ENCODE measurements around the gene TSPAN2.

The TSPAN2 gene

DNA sequence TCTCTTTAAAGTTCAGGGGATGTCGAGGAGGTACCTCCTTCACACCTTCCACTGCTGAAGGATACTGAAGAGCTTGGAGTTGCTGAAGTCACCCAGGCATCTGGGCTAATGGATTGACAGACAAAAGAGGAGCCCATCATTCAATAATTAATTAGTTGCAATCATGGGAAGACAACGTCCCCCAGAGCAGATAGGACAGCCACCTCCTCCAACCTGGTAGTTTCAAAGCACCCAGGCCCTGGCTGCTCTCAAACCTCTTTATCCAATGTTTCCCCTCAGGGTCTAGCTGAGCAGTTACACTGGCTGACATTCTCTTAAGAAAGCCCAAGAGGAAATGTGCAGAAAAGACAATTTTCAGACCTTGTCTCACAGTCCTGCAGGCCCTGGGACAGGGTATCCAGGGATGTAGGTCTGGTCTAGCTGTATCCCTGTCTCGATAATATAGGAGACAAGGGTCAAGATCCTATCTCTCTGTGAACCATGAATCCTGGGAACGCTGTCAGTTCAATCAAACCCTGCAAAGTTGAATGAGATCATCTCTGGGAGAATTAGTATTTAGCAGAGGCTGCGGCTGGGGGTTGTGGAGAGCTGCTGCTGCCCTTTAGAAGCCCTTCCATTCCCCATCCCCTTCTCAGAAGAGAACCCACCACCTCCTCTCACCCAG lies 1.1 kb downstream of the TSPAN2 start:
- Histone ChIP-seq H3K4me3 (ENCODE audit: low read length) (peak overlapping the region; percentile 87), H3K4me1 (ENCODE audit: insufficient read depth, low read length) (peaks cover 14% of the 10 kb centered on the region), H3K36me3 (ENCODE audit: insufficient read depth, low read depth, low read length) (no peaks in the 10 kb centered on the region), H3K27ac (ENCODE audit: low read length) (no peak overlapping the region), H3K9ac (ENCODE audit: low read depth, low read length) (peak overlapping the region; percentile 85; the same call in 1 of the 2 replicates), H3K27me3 (ENCODE audit: insufficient read depth, low read length) (peaks cover 20% of the 10 kb centered on the region), H3K9me3 (ENCODE audit: insufficient read depth, low read depth, low read length) (no peaks in the 10 kb centered on the region)

DNA sequence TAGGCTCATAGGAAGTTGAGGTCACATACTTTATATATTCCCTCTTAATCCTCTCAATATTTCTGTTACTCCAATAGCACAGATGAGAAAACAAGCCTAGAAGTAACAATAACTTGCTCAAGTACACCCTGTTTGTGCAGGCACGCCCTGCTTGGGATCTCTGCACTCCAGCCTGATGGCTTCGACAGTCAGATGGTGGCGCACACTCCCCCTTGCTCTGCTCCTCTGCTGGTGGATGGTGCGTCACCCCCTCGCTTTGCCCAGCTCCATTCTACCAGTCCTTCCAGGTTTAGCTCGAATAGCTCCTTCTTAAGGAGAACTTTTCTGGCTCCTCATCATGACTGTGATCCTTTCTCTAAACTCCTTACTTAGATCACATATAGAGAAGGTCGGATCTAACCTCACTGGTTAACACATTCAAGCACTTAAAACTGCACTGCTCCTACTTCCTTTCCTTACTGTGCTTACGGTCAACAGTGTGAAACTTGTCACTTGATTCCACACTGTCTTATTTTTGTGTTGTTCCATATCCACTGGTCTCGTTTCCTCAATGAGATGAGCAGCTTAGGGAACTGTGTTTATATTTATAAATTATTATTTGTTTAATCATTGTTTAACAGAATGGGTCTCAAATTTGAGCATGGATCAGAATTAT lies 3.0 kb downstream of the TSPAN2 start:
- Histone ChIP-seq H3K27me3 (ENCODE audit: insufficient read depth, low read length) (peaks cover 20% of the 10 kb centered on the region), H3K4me1 (ENCODE audit: insufficient read depth, low read length) (peaks cover 21% of the 10 kb centered on the region), H3K4me3 (ENCODE audit: low read length) (no peak overlapping the region), H3K36me3 (ENCODE audit: insufficient read depth, low read depth, low read length) (no peaks in the 10 kb centered on the region), H3K27ac (ENCODE audit: low read length) (no peak overlapping the region), H3K9me3 (ENCODE audit: insufficient read depth, low read depth, low read length) (no peaks in the 10 kb centered on the region), H3K9ac (ENCODE audit: low read depth, low read length) (no peak overlapping the region)

- Histone ChIP-seq H3K36me3 (ENCODE audit: insufficient read depth, low read depth, low read length) (no peaks in the 10 kb centered on the region), H3K27me3 (ENCODE audit: insufficient read depth, low read length) (peaks cover 15% of the 10 kb centered on the region), H3K27ac (ENCODE audit: low read length) (no peak overlapping the region), H3K4me1 (ENCODE audit: insufficient read depth, low read length) (peaks cover 17% of the 10 kb centered on the region), H3K9ac (ENCODE audit: low read depth, low read length) (no peak overlapping the region), H3K4me3 (ENCODE audit: low read length) (no peak overlapping the region), H3K9me3 (ENCODE audit: insufficient read depth, low read depth, low read length) (no peaks in the 10 kb centered on the region)
Measured at GRCh38 chr1:115084902-115085511, 4.3 kb downstream of the TSPAN2 start.

DNA sequence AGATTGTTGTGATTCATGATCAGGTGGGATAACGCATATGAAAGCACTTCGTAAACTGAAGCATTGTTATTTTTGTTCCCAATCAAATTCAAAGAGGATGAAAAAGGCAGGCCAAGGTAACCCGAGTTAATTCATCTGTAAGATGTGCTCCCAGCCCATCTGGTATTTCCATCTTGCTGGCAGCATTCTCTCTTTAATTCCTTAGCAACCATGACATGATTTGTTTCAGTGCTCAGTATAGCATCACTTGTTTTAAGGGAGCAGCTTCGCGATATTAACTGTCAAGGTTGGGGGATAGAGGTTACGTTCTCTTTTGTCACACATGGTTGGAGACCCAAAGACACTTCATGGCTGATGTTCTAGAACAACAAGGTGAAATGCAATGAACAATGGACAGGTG lies 6.4 kb downstream of the TSPAN2 start:
- Histone ChIP-seq H3K4me1 (ENCODE audit: insufficient read depth, low read length) (peaks cover 16% of the 10 kb centered on the region), H3K27me3 (ENCODE audit: insufficient read depth, low read length) (peaks cover 2% of the 10 kb centered on the region; the same call in 1 of the 2 replicates), H3K27ac (ENCODE audit: low read length) (no peak overlapping the region), H3K9me3 (ENCODE audit: insufficient read depth, low read depth, low read length) (no peaks in the 10 kb centered on the region), H3K4me3 (ENCODE audit: low read length) (no peak overlapping the region), H3K36me3 (ENCODE audit: insufficient read depth, low read depth, low read length) (no peaks in the 10 kb centered on the region), H3K9ac (ENCODE audit: low read depth, low read length) (no peak overlapping the region)

GRCh38 chr1:115078708-115079107 lies 10.6 kb downstream of the TSPAN2 start:
- no peaks in the 10 kb centered on the region for H3K9me3 ChIP-seq (ENCODE audit: insufficient read depth, low read depth, low read length)
- H3K4me1 ChIP-seq (ENCODE audit: insufficient read depth, low read length) = peaks cover 11% of the 10 kb centered on the region
- H3K27me3 ChIP-seq (ENCODE audit: insufficient read depth, low read length) = no peaks in the 10 kb centered on the region
- H3K27ac ChIP-seq (ENCODE audit: low read length) = no peak overlapping the region
- no peaks in the 10 kb centered on the region for H3K36me3 ChIP-seq (ENCODE audit: insufficient read depth, low read depth, low read length)
- no peak overlapping the region for H3K9ac ChIP-seq (ENCODE audit: low read depth, low read length)
- no peak overlapping the region for H3K4me3 ChIP-seq (ENCODE audit: low read length)

DNA sequence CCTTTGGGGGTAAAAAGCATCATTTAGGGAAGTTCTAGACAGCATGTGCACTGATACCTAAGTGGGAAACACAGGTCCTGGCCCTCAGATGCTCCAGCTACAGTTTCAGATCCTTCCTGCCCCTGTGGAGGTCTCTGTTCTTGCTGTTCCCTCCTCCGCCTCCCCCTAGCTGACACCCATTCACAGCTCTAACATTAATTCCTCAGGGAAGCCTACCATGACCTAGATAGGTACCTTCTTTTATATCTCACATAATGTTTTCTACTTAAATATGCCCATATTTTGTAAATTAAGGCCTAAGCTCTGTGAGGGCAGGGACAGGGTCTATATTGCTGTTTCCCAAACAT lies 11.3 kb downstream of the TSPAN2 start:
- Histone ChIP-seq H3K27me3 (ENCODE audit: insufficient read depth, low read length) (no peaks in the 10 kb centered on the region), H3K27ac (ENCODE audit: low read length) (no peak overlapping the region), H3K9me3 (ENCODE audit: insufficient read depth, low read depth, low read length) (no peaks in the 10 kb centered on the region)

GRCh38 chr1:115077286-115077983 lies 11.9 kb downstream of the TSPAN2 start:
- no peak overlapping the region for H3K4me3 ChIP-seq (ENCODE audit: low read length)

More for the DNA sequence above, 11.3 kb downstream of the TSPAN2 start:
- H3K4me1 ChIP-seq (ENCODE audit: insufficient read depth, low read length) = 0 out of 2 replicates have a peak, but pooled peaks cover 4% of the 10 kb centered on the region
- no peaks in the 10 kb centered on the region for H3K36me3 ChIP-seq (ENCODE audit: insufficient read depth, low read depth, low read length)
- no peak overlapping the region for H3K9ac ChIP-seq (ENCODE audit: low read depth, low read length)
- no peak overlapping the region for H3K4me3 ChIP-seq (ENCODE audit: low read length)

GRCh38 chr1:115076384-115076915 lies 12.9 kb downstream of the TSPAN2 start:
- no peaks in the 10 kb centered on the region for H3K4me1 ChIP-seq (ENCODE audit: insufficient read depth, low read length)
- no peak overlapping the region for H3K27ac ChIP-seq (ENCODE audit: low read length)
- H3K27me3 ChIP-seq (ENCODE audit: insufficient read depth, low read length) = no peaks in the 10 kb centered on the region
- H3K9me3 ChIP-seq (ENCODE audit: insufficient read depth, low read depth, low read length) = no peaks in the 10 kb centered on the region
- H3K4me3 ChIP-seq (ENCODE audit: low read length) = no peak overlapping the region
- no peaks in the 10 kb centered on the region for H3K36me3 ChIP-seq (ENCODE audit: insufficient read depth, low read depth, low read length)
- H3K9ac ChIP-seq (ENCODE audit: low read depth, low read length) = no peak overlapping the region

More at GRCh38 chr1:115077286-115077983, 11.9 kb downstream of the TSPAN2 start:
- Histone ChIP-seq H3K27me3 (ENCODE audit: insufficient read depth, low read length) (no peaks in the 10 kb centered on the region), H3K9ac (ENCODE audit: low read depth, low read length) (no peak overlapping the region), H3K27ac (ENCODE audit: low read length) (no peak overlapping the region), H3K4me1 (ENCODE audit: insufficient read depth, low read length) (0 out of 2 replicates have a peak, but pooled peaks cover under 1% of the 10 kb centered on the region), H3K9me3 (ENCODE audit: insufficient read depth, low read depth, low read length) (no peaks in the 10 kb centered on the region), H3K36me3 (ENCODE audit: insufficient read depth, low read depth, low read length) (no peaks in the 10 kb centered on the region)

DNA sequence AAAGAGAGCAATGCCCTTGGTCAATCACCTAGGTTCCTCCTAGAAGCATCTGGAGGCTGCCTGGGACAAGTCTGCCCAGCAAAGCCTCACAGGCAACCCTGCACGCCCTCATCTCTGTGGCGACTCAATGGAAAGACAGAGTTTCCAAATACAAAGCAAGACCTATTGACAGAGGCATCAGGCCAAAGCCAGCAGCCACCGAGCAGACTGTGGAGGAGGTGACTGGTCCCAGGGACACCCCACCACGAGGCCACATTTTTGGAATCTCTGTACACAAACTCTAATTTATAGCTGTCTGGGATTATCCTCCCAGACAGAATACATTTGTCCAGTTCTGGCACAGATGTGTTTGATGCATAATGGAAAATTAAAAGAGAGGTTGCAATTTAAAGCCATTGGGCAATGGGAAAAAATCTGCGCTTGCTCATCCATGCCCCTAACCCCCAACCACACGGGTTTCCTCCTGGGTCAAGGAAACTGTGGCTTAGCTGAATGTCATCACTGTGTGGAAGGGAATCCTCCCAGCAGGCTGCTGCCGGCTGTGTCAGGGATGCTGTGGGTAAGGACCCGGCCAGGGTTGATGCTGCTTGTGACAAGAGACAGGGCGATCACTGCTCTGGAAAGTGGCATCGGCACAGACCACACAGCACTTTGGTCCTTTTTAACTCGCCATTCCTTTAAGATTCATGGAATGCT lies 14.3 kb downstream of the TSPAN2 start:
- Histone ChIP-seq H3K9ac (ENCODE audit: low read depth, low read length) (no peak overlapping the region), H3K36me3 (ENCODE audit: insufficient read depth, low read depth, low read length) (no peaks in the 10 kb centered on the region), H3K9me3 (ENCODE audit: insufficient read depth, low read depth, low read length) (no peaks in the 10 kb centered on the region), H3K4me1 (ENCODE audit: insufficient read depth, low read length) (no peaks in the 10 kb centered on the region; the same call in 1 of the 2 replicates), H3K27ac (ENCODE audit: low read length) (no peak overlapping the region), H3K4me3 (ENCODE audit: low read length) (no peak overlapping the region), H3K27me3 (ENCODE audit: insufficient read depth, low read length) (no peaks in the 10 kb centered on the region)

GRCh38 chr1:115073298-115074087 lies 15.8 kb downstream of the TSPAN2 start:
- H3K4me1 ChIP-seq (ENCODE audit: insufficient read depth, low read length) = no peaks in the 10 kb centered on the region; the same call in 1 of the 2 replicates
- no peaks in the 10 kb centered on the region for H3K9me3 ChIP-seq (ENCODE audit: insufficient read depth, low read depth, low read length)
- no peaks in the 10 kb centered on the region for H3K27me3 ChIP-seq (ENCODE audit: insufficient read depth, low read length)
- H3K36me3 ChIP-seq (ENCODE audit: insufficient read depth, low read depth, low read length) = no peaks in the 10 kb centered on the region
- no peak overlapping the region for H3K4me3 ChIP-seq (ENCODE audit: low read length)
- no peak overlapping the region for H3K9ac ChIP-seq (ENCODE audit: low read depth, low read length)
- H3K27ac ChIP-seq (ENCODE audit: low read length) = no peak overlapping the region

Measured in iPS-20b (cell line).